Epithelial cell of umbilical artery (primary cell): ENCODE measurements around the gene FAM204A. TPM values are rescaled to one million over a fixed set of nuclear protein-coding genes. Genes with fewer than 3 reads are reported as not detected.

Experiments used
- total RNA-seq: library from RNA; depleted of rRNA; stranded (reverse); fragments of >200 nt; gene quantifications from 2 replicates; pipeline ENCODE4 v1.2.3, GENCODE V29; 2014

FAM204A gene
- 46.8 and 91.3 TPM in 2 replicates for total RNA-seq

DNA sequence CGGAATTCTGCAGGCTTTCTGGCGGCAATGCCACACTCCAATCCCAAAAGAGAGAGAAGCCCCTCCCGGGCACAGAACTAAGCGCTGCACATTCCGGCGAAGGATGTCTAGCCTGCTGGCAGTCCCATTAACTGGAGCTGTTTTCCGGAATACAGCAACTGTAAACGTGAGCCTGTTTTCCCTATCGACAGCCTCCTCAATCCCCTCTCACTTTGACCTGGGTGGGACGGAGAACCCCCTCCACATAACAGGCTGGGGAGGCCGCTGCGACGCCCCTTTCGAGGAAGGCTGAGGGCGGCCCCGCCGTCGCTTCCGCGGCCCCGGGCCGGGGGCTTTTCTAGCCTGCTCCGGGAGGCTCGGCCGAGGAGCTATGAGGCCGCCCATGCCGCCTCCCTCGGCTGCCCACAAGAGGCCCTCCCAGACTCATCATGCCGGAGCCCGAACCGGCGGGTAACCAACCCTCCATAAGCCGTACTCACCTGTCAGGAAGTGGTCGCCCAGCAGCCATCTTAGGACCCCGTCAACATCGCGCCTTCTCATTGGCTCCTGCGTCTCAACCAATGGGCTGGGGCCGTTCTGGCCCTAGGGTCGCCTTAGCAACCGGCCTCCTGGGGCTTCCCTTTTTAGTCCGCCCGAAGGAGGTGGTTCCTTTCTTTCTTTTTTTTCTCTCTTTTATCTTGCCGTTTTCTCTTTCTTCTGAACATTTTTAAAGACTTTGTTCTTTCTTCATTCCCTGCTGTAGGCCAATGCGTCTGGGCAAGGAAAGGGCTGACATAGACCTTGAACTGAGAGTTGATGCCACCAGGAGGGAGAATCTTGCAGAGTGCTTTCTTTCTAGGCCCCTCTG lies at the start of gene FAM204A:
FAM204A (minus strand) TSS at position 534 of the 847 bp plus-strand sequence. CDS start 5,909 bp downstream, outside the sequence.

